ENCODE results near the gene TECTA. TPM values are rescaled to one million over a fixed set of nuclear protein-coding genes. Genes with fewer than 3 reads are reported as not detected.

Gene TECTA
- polyA plus RNA-seq, 3 donors: 2.2 to 2.9 (median 2.5) TPM

GRCh38 chr11:121240650-121241303 lies 139.7 kb downstream of the TECTA start:
- no peak for DNase-seq (ENCODE audit: extremely low read depth in 1 of 11, low read depth in 9 of 11, low spot score in 4 of 11)

Other genes starting within 250 kb of the TECTA start
- gene TBCEL, start 77.1 kb upstream of the TECTA start, polyA plus RNA-seq (ENCODE audit: insufficient read length in 3 of 3): 10 to 100 TPM; 20.4 to 26.7 (median 26.5) TPM
- 10 to 100 TPM; 53.6 to 67.4 (median 54.0) TPM for gene SC5D, start 191.5 kb downstream of the TECTA start, polyA plus RNA-seq (ENCODE audit: insufficient read length in 3 of 3)